HG03520 (cell line): ENCODE data around the gene SMARCAL1.

Experiments
- ATAC-seq: cut with Tn5 transposase; IDR thresholded peaks from one replicate; pipeline ENCODE4 v1.9.1; 2021; ENCODE audit warnings: mild to moderate bottlenecking, moderate library complexity; ENCODE audit not compliant: unreplicated experiment

The SMARCAL1 gene

GRCh38 chr2:216526939-216527338 lies 114.7 kb downstream of the SMARCAL1 start:
- no peak for ATAC-seq

- no peak for ATAC-seq
These were observed 115.3 kb downstream of the SMARCAL1 start for GRCh38 chr2:216527600-216527999.

- ATAC-seq, result no peak
These were observed 120.3 kb downstream of the SMARCAL1 start for GRCh38 chr2:216532562-216532961.
